Cardiac muscle cell (in vitro differentiated cells and primary cell): ENCODE measurements around the gene AGXT2. TPM values are rescaled to one million over a fixed set of nuclear protein-coding genes. Genes with fewer than 3 reads are reported as not detected.

ENCODE experiments used
- DNase-seq, 2 donors: peaks; one replicate each; pipeline versions ENCODE4 v3.0.0 to v3.0.0-alpha.2; 2010 to 2017; ENCODE audit warnings: low read depth in 1 of 2, low spot score in 1 of 2
- H3K27ac ChIP-seq: fragments of 200-600 bp; sonication (generic); 2 replicates; pipeline ENCODE4 v1.5.1; 2016
- H3K27me3 ChIP-seq: fragments of 200-600 bp; sonication (generic); 2 replicates; pipeline ENCODE4 v1.6.0; 2016; ENCODE audit warnings: control low read depth
- H3K36me3 ChIP-seq: fragments of 200-600 bp; sonication (generic); 2 replicates; pipeline ENCODE4 v1.5.1; 2016; ENCODE audit warnings: control low read depth
- H3K4me1 ChIP-seq: fragments of 200-600 bp; sonication (generic); 2 replicates; pipeline ENCODE4 v1.8.1; 2017; ENCODE audit warnings: low read depth, mild to moderate bottlenecking, mixed run types
- H3K4me3 ChIP-seq: fragments of 200-600 bp; sonication (generic); 2 replicates; pipeline ENCODE4 v1.5.1; 2016; ENCODE audit warnings: mild to moderate bottlenecking
- H3K9me3 ChIP-seq: fragments of 200-600 bp; sonication (generic); 2 replicates; pipeline ENCODE4 v1.5.1; 2017; ENCODE audit warnings: low read depth, mild to moderate bottlenecking, control low read depth
- polyA plus RNA-seq: library from polyadenylated mRNA; unstranded; fragments of >200 nt; fragmentation: Nextera tagmentation; extraction: Ambion mirVana; gene quantifications from 2 replicates; pipeline ENCODE4 v1.2.1, GENCODE V29; 2016
- total RNA-seq: library from RNA; depleted of rRNA; stranded (reverse); fragments of >200 nt; gene quantifications from 2 replicates; pipeline ENCODE4 v1.2.3, GENCODE V29; 2016
- TF ChIP-seq, protein P1 (sequence below): IDR thresholded peaks from 2 replicates; pipeline ENCODE4 v1.5.1; 2012; ENCODE audit warnings: low read depth, mild to moderate bottlenecking, low read length

Gene AGXT2
- total and polyA plus RNA-seq, 2 experiments from 2014 or later, result not detected

GRCh38 chr5:35082530-35082929, 34.8 kb upstream of the AGXT2 start:
- Histone ChIP-seq H3K36me3 (no peaks in the 10 kb centered on the region), H3K27ac (no peak overlapping the region), H3K9me3 (no peaks in the 10 kb centered on the region), H3K4me3 (no peak overlapping the region), H3K27me3 (no peaks in the 10 kb centered on the region), H3K4me1 (no peaks in the 10 kb centered on the region)
- DNase-seq, result no peak
- TF ChIP-seq, protein P1, sequence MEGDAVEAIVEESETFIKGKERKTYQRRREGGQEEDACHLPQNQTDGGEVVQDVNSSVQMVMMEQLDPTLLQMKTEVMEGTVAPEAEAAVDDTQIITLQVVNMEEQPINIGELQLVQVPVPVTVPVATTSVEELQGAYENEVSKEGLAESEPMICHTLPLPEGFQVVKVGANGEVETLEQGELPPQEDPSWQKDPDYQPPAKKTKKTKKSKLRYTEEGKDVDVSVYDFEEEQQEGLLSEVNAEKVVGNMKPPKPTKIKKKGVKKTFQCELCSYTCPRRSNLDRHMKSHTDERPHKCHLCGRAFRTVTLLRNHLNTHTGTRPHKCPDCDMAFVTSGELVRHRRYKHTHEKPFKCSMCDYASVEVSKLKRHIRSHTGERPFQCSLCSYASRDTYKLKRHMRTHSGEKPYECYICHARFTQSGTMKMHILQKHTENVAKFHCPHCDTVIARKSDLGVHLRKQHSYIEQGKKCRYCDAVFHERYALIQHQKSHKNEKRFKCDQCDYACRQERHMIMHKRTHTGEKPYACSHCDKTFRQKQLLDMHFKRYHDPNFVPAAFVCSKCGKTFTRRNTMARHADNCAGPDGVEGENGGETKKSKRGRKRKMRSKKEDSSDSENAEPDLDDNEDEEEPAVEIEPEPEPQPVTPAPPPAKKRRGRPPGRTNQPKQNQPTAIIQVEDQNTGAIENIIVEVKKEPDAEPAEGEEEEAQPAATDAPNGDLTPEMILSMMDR, result no peak

DNA sequence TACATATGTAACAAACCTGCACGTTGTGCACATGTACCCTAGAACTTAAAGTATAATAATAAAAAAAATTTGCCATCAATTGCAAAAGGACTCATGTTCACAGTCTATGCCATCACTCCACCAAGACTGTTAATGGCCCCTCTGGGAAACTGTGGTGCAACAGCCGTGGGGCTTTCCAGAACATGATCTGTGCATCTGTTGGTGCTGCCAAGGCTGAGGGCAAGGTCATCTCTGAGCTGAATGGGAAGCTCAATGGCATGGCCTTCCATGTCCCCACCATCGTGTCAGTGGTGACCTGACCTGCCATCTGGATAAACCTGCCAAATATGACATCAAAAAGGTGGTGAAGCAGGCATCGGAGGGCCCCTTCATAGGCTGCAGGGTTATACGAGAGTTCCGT, 33.4 kb upstream of the AGXT2 start:
- H3K27me3 ChIP-seq, result no peaks in the 10 kb centered on the region
- H3K4me1 ChIP-seq, result no peaks in the 10 kb centered on the region
- no peaks in the 10 kb centered on the region for H3K9me3 ChIP-seq
- no peak overlapping the region for H3K4me3 ChIP-seq
- H3K36me3 ChIP-seq, result no peaks in the 10 kb centered on the region
- TF ChIP-seq, protein P1, result no peak
- DNase-seq, result no peak
- H3K27ac ChIP-seq, result no peak overlapping the region

DNA sequence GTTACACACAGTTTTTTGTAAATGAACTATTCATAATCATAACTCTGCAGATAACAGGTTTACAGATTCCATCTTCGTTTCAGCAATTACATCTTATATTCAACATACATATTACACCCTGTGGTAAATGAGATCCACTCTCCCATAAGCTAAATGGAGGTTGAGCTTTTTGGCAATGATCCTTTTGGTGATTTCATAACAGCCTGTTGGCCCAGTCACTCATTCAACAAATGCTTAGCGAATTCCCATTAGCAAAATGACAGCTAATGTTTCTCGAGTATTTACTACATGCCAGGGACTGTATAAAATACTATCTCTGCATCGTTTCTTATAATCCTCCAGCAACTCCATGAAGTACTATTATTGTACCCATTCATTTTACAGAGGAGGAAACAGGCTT, 25.4 kb upstream of the AGXT2 start:
- TF ChIP-seq, protein P1, result no peak
- no peak overlapping the region for H3K4me3 ChIP-seq
- DNase-seq, result no peak
- no peaks in the 10 kb centered on the region for H3K4me1 ChIP-seq
- H3K27ac ChIP-seq, result no peak overlapping the region
- no peaks in the 10 kb centered on the region for H3K27me3 ChIP-seq
- no peaks in the 10 kb centered on the region for H3K36me3 ChIP-seq
- H3K9me3 ChIP-seq, result no peaks in the 10 kb centered on the region

- DNase-seq, result no peak
- no peaks in the 10 kb centered on the region for H3K9me3 ChIP-seq
- TF ChIP-seq, protein P1, result no peak
- no peaks in the 10 kb centered on the region for H3K36me3 ChIP-seq
- H3K4me1 ChIP-seq, result no peaks in the 10 kb centered on the region
- no peak overlapping the region for H3K27ac ChIP-seq
- H3K27me3 ChIP-seq, result no peaks in the 10 kb centered on the region
- no peak overlapping the region for H3K4me3 ChIP-seq
Measured at GRCh38 chr5:35069188-35069587, 21.4 kb upstream of the AGXT2 start.

- no peak for DNase-seq
- TF ChIP-seq, protein P1, result no peak
- no peaks in the 10 kb centered on the region for H3K36me3 ChIP-seq
- H3K4me3 ChIP-seq, result no peak overlapping the region
- no peak overlapping the region for H3K27ac ChIP-seq
- H3K27me3 ChIP-seq, result no peaks in the 10 kb centered on the region
- H3K4me1 ChIP-seq, result no peaks in the 10 kb centered on the region
- H3K9me3 ChIP-seq, result no peaks in the 10 kb centered on the region
Measured at GRCh38 chr5:35067985-35068384, 20.2 kb upstream of the AGXT2 start.

GRCh38 chr5:35066260-35066795, 18.6 kb upstream of the AGXT2 start:
- no peaks in the 10 kb centered on the region for H3K4me1 ChIP-seq
- no peaks in the 10 kb centered on the region for H3K36me3 ChIP-seq
- no peak for DNase-seq
- no peaks in the 10 kb centered on the region for H3K27me3 ChIP-seq
- TF ChIP-seq, protein P1, result no peak
- H3K4me3 ChIP-seq, result no peak overlapping the region
- no peaks in the 10 kb centered on the region for H3K9me3 ChIP-seq
- H3K27ac ChIP-seq, result no peak overlapping the region
